Fibroblast of the aortic adventitia (primary cell): Measurements from ENCODE around the gene TMED1. TPM values are rescaled to one million over a fixed set of nuclear protein-coding genes. Genes with fewer than 3 reads are reported as not detected.

Experiments
- DNase-seq: peaks from one replicate; pipeline ENCODE4 v3.0.0-alpha.2; 2010; ENCODE audit warnings: low read depth
- H3K4me3 ChIP-seq: 2 replicates; pipeline ENCODE4 v1.5.1; 2011; ENCODE audit warnings: low read depth, mild to moderate bottlenecking, control low read depth, low read length, moderate library complexity
- CTCF ChIP-seq: IDR thresholded peaks from 2 replicates; pipeline ENCODE4 v1.5.1; 2011; ENCODE audit warnings: mild to moderate bottlenecking, low read length, control low read depth, inconsistent platforms; ENCODE audit not compliant: insufficient read depth
- total RNA-seq: library from RNA; depleted of rRNA; stranded (reverse); fragments of >200 nt; gene quantifications from 2 replicates; pipeline ENCODE4 v1.2.3, GENCODE V29; 2012; ENCODE audit warnings: low replicate concordance

The TMED1 gene
- total RNA-seq, 1 donor: 30.2 TPM

GRCh38 chr19:10819124-10820060, 16.6 kb downstream of the TMED1 start:
- DNase-seq: no peak
- TF ChIP-seq CTCF: no peak
- H3K4me3 ChIP-seq: no peak overlapping the region

- TF ChIP-seq CTCF: no peak
- no peak overlapping the region for H3K4me3 ChIP-seq
- no peak for DNase-seq
Measured at GRCh38 chr19:10818301-10819123, 17.5 kb downstream of the TMED1 start.

GRCh38 chr19:10817291-10818038, 18.5 kb downstream of the TMED1 start:
- DNase-seq: peak; percentile 96
- peak overlapping the region; percentile 91 for H3K4me3 ChIP-seq
- TF ChIP-seq CTCF: no peak

GRCh38 chr19:10816691-10817090, 19.3 kb downstream of the TMED1 start:
- no peak for DNase-seq
- TF ChIP-seq CTCF: no peak
- peak overlapping the region; percentile 91 for H3K4me3 ChIP-seq

GRCh38 chr19:10815969-10816644, 19.9 kb downstream of the TMED1 start:
- peak overlapping the region; percentile 91 for H3K4me3 ChIP-seq
- TF ChIP-seq CTCF: no peak
- DNase-seq: peak; percentile 49

- no peak for TF ChIP-seq CTCF
- peak overlapping the region; percentile 91 for H3K4me3 ChIP-seq
- no peak for DNase-seq
Measured at GRCh38 chr19:10815007-10815536, 20.9 kb downstream of the TMED1 start.
